Measurements from ENCODE around the gene MBLAC1.
A peak's percentile ranks its signal among the peaks of the same experiment; 100 is the strongest.
"Not testable (repeated sequence)": the region's sequence is repeated elsewhere in the genome, so short reads cannot be mapped to it uniquely, and the experiment has no call there.

Gene MBLAC1

GRCh38 chr7:100122568-100122967 lies 4.2 kb upstream of the MBLAC1 start:
- DNase-seq (ENCODE audit: low spot score), result no peak

DNA sequence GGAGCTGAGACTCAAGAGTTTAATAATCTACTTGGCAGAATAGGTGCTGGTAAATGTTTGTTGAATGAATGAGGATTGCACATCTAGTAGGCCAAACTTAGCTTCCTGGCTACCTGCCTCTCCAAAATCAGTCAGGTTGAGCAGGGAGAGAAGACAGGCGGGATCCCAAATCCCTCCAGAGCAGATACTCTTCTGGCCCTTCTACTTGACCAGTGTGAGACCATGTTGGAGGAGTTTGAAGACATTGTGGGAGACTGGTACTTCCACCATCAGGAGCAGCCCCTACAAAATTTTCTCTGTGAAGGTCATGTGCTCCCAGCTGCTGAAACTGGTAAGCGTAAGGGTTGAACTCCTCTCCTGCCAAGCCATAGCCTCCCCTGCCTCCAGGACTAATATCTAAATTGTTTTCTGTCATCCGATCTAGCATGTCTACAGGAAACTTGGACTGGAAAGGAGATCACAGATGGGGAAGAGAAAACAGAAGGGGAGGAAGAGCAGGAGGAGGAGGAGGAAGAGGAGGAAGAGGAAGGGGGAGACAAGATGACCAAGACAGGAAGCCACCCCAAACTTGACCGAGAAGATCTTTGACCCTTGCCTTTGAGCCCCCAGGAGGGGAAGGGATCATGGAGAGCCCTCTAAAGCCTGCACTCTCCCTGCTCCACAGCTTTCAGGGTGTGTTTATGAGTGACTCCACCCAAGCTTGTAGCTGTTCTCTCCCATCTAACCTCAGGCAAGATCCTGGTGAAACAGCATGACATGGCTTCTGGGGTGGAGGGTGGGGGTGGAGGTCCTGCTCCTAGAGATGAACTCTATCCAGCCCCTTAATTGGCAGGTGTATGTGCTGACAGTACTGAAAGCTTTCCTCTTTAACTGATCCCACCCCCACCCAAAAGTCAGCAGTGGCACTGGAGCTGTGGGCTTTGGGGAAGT lies 2.2 kb upstream of the MBLAC1 start:
- DNase-seq (ENCODE audit: low spot score), result no peak

DNA sequence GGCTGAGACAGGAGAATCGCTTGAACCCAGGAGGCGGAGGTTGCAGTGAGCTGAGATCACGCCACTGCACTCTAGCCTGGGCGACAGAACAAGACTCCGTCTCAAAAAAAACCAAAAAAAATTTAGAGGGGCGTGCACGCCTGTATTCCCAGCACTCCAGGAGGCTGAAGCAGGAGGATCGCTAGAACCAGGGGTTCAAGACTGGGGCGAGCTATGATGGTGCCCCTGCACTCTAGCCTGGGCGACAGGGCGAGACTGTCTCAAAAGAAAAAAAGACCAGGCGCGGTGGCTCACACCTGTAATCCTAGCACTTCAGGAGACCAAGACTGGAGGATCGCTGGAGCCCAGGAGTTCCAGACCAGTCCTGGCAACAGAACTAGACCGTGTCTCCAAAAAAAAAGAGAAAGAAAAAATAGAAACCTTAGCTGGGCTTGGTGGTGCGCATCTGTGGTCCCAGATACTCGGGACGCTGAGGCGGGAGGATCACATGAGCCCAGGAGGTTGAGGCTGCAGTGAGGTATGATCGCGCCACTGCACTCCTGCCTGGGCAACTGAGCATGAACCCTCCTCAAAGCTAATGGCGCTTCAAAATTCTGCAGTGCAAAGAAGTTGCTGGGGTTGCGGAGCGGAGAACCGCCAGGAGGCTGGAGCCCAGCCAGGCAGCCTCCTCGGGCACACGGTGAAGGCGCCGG lies 382 bp upstream of the MBLAC1 start:
- DNase-seq (ENCODE audit: low spot score), result no peak

DNA sequence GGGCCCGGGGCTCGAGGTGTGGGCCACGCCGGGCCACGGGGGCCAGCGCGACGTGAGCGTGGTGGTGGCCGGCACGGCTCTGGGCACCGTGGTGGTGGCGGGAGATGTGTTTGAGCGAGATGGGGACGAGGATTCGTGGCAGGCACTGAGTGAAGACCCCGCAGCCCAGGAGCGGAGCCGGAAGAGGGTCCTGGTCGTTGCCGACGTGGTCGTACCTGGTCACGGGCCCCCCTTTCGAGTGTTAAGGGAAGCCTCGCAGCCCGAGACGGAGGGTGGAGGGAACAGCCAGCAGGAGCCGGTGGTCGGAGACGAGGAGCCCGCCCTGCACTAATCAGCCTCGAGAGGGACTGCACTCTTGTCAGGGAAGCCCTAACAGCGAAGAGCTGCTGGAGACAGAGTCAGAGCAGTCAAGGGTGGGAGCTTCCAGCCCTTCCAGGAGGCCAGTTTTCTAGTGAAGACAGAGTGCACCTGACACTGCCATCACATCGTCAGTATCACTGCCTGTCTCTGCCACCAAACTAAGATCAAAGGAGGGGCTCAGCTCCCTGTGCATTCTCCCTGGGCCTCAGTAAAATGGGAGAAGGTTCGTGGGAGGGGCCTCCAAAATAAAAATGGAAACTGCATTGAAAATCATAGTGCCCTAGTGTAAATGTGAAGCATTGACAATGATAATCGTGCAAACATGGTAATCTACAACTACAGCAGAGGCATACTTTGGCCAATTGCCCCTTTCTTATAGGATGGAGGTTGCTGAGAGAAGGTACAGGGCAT lies 1.3 kb downstream of the MBLAC1 start:
- DNase-seq (ENCODE audit: low spot score), result no peak

DNA sequence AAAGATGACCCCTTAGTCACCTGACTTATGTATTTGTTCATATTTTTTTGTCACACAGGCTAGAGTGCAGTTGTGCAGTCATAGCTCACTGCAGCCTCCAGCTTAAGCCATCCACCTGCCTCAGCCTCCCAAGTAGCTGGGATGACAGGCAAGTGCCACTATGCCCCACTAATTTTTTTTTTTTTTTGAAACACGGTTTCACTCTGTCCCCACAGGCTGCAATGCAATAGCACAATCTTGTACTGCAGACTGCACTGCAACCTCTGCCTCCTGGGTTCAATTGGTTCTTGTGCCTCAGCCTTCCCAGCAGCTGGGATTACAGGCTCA lies 1.8 kb downstream of the MBLAC1 start:
- DNase-seq (ENCODE audit: low spot score), result no peak

- DNase-seq (ENCODE audit: low spot score), result not testable (repeated sequence)
Measured at GRCh38 chr7:100130220-100130607, 3.4 kb downstream of the MBLAC1 start.

- peak; percentile 84 for DNase-seq (ENCODE audit: low spot score)
Measured at GRCh38 chr7:100130608-100131453, 4.1 kb downstream of the MBLAC1 start.

DNA sequence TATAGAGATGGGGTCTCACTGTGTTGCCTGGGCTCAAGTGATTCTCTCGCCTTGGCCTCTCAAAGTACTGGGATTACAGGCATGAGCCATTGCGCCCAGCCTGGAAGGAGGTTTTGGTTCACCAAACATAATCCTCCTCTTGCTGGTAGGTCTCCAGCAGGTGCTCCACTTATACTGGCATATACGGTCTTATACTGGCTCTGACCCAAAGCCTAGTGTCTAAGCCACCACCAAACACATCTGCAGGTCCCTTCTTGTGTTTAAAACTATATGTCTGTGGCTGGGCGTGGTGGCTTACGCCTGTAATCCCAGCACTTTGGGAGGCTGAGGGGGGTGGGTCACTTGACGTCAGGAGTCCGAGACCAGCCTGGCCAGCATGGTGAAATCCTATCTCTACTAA lies 5.4 kb downstream of the MBLAC1 start:
- no peak for DNase-seq (ENCODE audit: low spot score)

DNA sequence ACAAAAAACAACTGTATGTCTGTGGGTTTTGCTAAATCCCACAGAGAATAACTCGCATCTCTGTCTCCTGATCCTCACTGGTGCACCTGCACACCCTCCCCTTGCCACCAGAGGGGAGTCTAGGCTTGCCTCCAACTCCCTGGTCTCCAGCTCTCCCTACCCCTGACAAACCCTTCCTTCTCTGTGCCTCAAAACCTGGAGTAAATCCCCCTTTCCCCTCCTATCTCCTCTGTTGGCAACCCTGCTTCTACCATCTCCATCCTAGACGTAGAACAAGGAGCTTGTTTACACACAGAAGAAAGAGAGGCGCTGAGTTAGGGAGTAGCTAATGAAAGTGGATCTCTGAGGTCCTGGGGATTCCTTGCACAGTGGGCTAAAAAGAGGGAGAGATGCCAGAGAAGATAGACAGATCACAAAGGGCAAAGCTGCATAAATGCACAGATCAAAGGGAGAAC lies 6.0 kb downstream of the MBLAC1 start:
- DNase-seq (ENCODE audit: low spot score), result peak; percentile 81

GRCh38 chr7:100137851-100138760 lies 11.3 kb downstream of the MBLAC1 start:
- no peak for DNase-seq (ENCODE audit: low spot score)

- no peak for DNase-seq (ENCODE audit: low spot score)
Measured at GRCh38 chr7:100141555-100141949, 14.8 kb downstream of the MBLAC1 start.

GRCh38 chr7:100142461-100142860 lies 15.7 kb downstream of the MBLAC1 start:
- no peak for DNase-seq (ENCODE audit: low spot score)

GRCh38 chr7:100146350-100146749 lies 19.6 kb downstream of the MBLAC1 start:
- DNase-seq (ENCODE audit: low spot score), result not testable (repeated sequence)

DNA sequence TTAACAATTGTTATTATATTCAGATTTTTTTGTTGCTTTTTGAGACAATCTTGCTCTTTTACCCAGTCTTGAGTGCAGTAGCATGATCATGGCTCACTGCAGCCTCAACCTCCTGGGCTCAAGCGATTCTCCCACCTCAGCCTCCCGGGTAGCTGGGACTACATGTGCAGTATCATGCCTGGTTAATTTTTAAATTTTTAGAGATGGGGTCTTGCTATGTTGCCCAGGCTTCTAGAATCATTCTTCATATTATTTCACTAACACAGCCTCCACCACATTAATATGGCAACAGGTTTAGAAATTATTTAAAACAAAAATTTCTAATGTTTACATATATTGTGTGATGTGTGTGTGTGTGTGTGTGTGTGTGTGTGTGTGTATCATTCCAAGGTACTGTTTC lies 20.5 kb downstream of the MBLAC1 start:
- no peak for DNase-seq (ENCODE audit: low spot score)

DNA sequence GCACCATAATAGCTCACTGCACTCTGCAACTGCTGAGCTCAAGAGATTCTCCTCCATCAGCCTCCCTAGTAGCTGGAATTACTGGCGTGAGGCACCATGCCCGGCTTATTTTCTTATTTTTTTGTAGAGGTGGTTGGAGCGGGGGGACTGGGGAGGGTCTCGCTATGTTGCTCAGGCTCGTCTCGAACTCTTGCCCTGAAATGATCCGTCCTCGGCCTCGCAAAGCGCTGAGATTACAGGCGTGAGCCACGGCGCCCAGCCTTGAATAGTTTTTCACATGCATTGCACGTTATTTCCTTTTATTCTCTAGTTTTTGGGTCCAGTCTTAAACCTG lies 21.4 kb downstream of the MBLAC1 start:
- DNase-seq (ENCODE audit: low spot score), result no peak

GRCh38 chr7:100148559-100149328 lies 22.0 kb downstream of the MBLAC1 start, which contains the start of gene LAMTOR4:
LAMTOR4 (plus strand) TSS chr7:100148918; CDS start chr7:100148973, 55 bp downstream.
- DNase-seq (ENCODE audit: low spot score), result peak; percentile 96

- DNase-seq (ENCODE audit: low spot score), result no peak
Measured at GRCh38 chr7:100152404-100152803, 25.6 kb downstream of the MBLAC1 start.

DNA sequence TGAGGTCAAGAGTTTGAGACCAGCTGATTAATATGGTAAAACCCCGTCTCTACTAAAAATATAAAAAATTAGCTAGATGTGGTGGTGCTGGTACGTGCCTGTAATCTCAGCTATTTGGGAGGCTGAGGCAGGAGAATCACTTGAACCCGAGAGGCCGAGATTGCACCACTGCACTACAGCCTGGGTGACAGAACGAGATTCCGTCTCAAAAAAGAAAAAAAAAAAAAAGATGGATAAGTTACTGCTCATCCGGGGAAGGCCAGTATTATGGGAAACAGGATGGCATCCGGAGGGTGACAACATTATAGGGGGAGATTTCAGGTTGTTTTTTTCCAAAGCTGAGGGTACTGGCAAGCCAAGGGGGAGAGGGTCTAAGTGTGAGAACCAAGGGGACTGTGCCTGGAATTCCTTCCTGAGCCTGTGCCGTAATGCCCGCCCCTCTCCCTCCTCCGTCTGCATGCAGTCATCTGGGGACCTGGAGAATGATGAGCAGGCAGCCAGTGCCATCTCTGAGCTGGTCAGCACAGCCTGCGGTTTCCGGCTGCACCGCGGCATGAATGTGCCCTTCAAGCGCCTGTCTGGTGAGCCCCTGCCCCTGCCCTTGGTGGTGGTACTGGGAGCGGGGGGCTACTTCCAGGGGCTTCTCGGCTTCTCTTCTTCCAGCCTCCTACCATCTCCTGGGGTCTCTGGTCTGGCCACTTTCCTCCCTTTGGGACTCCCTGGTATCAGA lies 26.3 kb downstream of the MBLAC1 start:
- DNase-seq (ENCODE audit: low spot score), result no peak
